IPS-18c (cell line): Measurements from ENCODE around the gene TRAF3.

Source experiments
- H3K4me3 ChIP-seq: 2 replicates; pipeline ENCODE4 v1.7.0; 2013; ENCODE audit warnings: low read depth, mild to moderate bottlenecking, low read length, moderate library complexity; ENCODE audit not compliant: insufficient read depth
- H3K9me3 ChIP-seq: one replicate; pipeline ENCODE4 v1.6.1; 2013; ENCODE audit warnings: mild to moderate bottlenecking, low read length, moderate library complexity; ENCODE audit not compliant: control insufficient read depth, insufficient read depth

TRAF3 gene

DNA sequence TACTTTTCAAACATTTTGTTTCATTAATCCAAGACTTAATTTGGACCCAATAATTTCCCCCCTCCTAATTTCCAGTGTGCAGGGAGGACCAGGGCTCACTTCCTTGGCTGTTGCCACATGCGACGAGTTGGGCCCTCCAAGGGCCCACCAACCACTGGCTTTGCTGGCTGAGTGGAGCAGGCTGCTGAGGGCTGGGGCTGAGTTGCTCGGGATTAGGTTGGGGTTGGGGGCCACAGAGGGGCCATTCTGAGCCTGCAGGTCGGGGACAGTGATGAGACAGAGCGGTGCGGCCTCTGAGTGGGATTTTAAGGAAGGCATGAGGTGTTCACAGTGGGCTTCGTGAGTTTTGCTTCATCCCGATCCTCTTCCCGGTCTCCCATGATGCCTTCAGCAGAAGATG lies 6.1 kb upstream of the TRAF3 start:
- no peak overlapping the region for H3K4me3 ChIP-seq
- H3K9me3 ChIP-seq = no peaks in the 10 kb centered on the region

DNA sequence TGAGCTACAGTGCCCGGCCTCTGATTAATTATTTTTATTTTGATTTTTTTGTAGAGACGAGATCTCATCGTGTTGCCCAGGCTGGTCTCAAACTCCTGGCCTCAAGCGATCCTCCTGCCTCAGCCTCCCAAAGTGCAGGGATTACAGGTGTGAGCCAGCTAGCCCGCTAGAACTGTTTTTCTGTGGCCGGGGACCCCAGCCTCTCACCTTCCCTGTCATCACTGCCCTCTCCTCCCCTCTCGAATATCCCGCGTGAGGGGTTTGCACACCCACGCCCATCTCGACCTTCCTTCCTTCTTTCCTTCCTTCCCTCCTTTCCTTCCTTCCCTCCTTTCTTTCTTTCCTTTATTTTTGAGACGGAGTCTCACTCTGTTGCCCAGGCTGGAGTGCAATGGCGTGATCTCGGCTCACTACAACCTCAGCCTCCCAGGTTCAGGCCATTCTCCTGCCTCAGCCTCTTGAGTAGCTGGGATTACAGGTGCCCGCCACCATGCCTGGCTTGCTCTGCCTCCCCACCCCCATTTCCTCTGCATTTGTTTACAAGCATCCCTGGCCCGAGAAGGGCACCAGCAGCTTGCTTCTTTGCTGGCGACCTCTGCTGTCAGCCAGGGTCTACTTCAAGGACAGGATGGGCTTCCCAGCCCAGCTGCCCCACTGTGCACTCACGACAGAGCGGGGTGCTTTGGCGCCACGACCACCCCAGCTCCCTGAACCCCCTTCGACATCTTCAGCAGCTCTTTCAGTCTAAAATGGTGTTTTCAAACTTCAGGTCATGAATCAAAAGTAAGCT lies 4.3 kb upstream of the TRAF3 start:
- Histone ChIP-seq H3K9me3 (no peaks in the 10 kb centered on the region), H3K4me3 (no peak overlapping the region)

DNA sequence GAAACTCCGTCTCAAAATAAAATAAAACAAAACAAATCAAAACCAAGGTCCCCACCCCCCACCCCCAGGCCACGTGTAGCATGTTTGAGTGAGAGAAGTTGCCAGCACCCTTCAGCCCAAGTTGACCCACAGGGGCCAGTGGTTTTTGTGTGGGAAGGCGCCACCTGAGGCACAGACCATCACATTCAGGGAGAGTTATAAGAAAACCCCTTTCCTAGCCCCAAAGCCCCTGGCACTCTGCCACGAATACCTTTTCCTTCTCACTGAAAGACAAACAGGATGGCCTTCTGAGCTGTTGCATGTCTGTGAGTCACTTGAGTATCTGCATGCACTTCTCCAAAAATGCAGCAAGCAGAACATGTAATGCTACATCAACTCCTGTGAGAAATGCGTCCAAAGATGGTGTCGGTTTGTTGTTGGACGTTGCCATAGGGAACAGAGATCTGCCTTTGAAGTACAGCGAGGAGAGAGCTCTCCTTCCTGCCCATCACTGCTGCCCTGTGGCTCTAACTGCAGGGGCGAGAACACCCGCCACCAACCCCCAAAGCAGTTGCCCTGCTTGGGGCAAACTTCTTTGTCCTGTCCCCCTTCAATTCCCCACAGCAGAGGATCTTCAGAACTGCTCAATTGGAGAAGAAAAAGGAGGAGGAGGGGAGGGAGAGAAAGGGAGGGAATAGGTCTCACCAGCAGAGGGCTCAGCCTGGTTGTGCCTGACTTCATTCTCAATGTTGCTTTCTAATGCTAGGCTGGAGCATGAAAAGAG lies 2.7 kb upstream of the TRAF3 start:
- Histone ChIP-seq H3K4me3 (no peak overlapping the region), H3K9me3 (no peaks in the 10 kb centered on the region)

DNA sequence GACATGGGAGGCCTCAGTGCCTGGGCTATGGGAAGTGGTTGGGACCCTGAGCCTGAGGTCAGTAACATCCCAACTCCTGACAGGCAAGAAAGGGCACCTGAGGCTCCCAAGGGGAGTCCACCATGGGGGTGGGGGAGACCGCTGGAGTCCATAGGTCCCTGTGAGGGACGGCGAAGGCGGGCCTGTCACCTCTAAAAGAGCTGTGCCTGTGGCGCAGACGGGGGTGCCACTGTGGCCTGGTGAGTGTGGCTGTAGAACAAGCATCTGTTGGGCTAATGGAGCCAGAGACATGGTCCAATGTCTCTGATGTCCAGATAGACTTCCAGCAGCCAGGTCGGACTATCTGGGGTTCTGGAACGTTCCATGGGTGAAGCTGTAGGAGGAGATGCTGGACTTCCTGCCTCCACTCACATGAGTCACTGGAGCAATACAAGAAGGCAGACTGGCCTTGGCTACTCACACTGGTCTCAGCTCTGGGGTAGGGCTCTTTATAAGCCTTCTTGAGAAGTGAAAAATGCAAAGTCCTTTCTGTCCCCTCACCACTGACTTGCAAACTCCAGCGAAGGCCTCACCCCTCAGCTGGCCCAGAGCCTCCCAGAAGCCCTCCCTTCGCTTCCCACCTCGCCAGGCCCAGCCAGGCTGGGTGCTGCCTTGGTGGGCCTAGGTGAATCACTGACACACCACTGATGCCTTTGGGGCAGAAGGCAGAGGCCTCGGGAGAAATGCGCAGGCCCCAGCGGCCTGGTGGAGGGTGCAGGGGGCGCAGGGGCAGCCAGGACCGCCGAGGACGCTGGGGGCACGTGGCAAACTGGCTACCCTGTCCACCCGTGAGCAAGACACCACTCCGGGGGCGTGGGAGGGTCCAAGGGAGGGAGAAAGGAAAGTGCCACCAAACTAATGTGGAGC lies 1.1 kb upstream of the TRAF3 start:
- no peaks in the 10 kb centered on the region for H3K9me3 ChIP-seq
- H3K4me3 ChIP-seq = no peak overlapping the region

DNA sequence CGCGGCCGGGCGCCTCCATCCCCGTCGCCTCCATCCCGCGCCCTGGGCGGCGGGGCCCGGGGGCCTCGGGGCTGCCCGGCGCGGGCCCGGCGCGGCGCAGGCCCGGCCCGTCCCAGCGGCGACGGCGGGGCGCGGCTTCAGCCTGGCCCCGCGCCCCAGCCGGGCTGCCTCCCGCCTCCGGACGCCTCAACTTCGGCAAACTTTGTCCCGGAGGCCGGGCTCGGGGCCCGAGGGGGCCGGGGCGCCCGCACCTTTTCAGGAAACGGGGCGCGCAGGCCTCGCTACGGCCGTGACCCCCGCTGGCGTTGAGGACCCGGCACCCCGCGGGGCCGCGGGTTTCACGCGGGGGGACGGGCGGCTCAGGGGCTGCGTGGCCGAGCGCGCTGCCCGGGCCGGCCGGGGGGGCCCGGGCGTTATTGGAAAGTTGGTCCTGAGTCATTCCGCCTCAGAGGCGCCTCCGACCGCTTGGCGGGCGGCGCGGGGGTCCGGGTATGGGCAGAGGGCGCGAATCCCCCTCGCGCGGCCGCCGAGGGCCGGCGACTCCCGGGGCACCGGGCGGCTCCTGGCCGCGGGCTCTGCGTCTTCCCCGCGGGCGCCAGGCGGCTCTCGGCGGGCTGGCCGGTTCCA lies 575 bp downstream of the TRAF3 start:
- Histone ChIP-seq H3K9me3 (no peaks in the 10 kb centered on the region), H3K4me3 (peak overlapping the region; percentile 71)

DNA sequence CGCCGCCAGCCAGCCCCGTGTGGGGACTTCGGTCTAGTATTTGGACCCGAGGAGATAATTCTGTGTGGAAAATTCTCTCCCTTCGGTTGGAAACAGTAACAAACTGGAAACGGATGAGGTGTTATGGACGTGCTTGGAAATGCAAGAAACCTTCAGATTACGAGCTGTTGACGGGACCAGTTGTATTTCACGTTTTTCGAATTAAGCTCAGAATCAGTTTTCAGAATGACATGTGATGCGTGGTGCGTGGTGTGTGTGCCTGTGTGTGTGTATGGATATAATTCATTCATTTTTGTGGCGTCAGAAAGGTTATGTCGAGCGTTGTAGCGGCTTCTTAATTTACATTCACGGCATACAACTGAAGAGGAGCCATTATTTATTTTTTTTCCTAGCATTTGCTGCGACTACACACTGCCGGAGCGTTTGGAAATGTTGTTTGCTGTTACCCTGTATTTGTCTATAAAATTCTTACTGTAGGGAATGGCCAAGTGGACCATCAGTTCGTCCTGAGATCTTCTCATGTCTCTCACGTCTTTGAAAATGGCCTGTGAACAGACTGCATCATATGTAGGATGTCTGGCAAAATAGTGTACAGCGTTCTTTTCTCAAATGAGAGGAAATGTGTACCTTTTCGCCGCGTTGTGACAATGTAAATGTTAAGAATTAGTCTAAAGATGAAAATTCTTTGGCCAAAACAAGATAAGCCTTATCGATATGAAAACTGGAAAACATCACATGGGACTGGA lies 1.3 kb downstream of the TRAF3 start:
- Histone ChIP-seq H3K4me3 (peak overlapping the region; percentile 71), H3K9me3 (no peaks in the 10 kb centered on the region)

DNA sequence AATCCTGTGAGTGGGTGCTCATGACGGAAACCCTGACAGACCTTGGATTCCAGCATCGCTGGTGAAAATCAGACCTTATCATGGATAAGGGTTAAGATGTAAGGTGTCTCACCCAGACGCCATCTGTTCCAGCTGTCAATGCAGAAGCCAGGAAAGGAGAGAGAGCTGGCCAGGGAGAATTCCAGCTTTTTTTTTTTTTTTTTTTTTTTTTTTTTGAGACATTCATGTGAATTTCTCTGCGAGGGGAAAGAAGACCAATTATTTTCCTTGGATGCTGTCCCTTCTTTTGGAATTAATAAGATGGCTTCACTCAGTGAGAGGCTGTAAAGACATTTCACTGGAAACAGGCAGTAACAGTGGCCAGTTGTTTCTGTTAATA lies 1.8 kb downstream of the TRAF3 start:
- Histone ChIP-seq H3K9me3 (no peaks in the 10 kb centered on the region), H3K4me3 (no peak overlapping the region)

DNA sequence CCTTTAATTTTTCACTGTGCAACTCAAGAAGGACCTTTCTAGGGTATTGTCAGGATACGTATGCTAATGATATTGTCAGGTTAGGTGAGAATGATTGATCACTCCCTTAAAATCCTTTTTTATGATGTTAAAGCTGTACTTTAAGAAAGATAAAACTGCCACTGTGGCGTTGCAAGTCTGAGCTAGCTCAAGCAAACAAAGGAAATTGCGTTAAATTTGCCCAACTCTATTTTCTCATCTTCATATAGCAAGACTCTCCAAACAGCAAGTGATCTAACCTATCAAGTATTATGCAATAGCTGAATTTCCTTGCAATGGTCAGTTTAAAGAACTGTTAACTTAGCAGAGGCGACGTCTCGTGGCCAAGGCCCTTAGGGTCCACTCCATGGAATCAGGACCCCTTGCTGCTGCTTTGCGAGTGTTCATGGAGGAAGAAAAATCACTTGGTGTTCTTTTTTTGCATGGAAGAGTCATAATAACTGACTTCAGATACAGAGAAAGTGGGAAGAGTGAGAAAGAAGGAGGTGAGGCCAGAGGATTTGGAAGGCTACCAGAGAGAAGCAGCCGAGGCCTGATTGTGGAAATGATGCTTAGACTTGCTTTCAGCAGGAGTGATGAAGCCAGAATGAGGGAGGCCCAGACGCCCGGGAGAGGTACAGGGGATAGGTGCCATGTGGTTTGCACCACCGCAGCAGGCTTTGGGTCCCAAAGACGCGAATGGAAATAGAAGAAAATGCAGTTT lies 2.5 kb downstream of the TRAF3 start:
- Histone ChIP-seq H3K4me3 (no peak overlapping the region), H3K9me3 (no peaks in the 10 kb centered on the region)

DNA sequence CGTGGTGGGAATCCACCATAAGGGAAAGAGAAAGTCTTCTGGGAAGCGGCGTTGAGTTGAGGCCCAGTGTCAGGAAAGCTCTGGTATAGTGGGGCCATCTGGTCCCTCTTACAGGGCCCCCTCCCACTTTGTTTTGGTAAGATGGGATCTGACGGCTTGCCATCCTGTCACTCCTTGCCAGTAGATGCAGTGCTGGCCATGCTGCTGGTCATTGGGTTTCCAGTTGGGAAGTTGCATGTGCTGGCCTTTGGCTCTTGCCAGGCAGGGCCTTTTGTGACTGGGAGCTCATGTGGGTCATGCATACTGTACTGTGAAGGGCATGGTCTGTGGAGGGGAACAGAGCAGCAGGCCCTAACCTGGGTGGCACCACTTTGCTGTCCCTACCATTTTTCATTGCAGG lies 3.8 kb downstream of the TRAF3 start:
- Histone ChIP-seq H3K4me3 (no peak overlapping the region), H3K9me3 (no peaks in the 10 kb centered on the region)

DNA sequence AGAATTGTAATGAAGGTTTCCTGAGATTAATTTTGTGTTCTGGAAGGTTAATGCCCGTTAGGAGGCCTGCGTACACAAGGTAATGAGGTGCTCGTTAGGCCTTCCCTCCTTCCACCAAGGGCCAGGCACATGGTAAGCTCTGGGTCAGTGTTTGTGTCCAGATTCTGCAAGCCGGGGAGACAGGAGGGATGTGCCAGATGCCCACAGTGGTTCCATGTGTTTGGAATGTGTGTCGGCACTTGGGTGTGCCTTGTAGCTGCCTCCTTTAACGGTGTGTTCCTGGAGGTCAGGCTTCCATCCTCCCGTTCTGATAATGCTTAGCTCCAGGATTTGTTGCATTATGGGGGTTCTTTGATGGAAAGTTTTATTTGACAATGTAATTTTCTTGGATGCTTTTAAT lies 5.7 kb downstream of the TRAF3 start:
- Histone ChIP-seq H3K4me3 (no peak overlapping the region), H3K9me3 (no peaks in the 10 kb centered on the region)

DNA sequence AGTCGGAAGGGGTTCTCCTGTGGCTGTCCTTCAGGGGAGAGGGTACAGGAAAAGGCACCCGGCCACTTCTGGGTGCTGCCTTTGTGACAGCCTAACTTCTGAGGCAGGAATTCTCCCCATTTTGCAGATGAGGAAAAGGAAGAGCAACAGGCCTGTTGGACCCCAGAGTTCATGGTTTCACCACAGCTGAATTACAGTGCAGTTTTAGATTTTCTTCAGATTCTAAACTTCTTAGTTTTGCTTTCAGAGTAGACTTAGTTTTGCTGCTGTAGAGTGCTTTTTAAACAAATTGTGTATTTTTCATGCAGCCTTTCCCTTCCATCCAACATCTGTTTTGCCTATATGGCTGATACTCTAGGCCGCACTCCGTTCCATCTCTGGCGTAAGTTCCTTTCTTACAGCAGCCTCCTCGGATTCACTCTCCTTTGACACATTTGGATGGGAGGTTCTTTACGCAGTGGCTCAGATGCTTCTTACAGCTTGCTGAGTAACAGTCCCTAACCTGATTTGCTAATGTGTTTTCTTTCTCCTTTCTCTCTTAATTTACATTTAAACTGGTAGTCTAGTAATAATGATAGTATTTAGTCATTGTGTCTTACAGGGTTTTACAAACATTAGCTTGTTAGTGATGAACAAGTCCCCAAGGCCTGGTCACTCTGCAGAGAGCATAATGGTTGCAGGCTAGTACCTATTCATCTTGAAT lies 7.8 kb downstream of the TRAF3 start:
- Histone ChIP-seq H3K9me3 (no peaks in the 10 kb centered on the region), H3K4me3 (no peak overlapping the region)

DNA sequence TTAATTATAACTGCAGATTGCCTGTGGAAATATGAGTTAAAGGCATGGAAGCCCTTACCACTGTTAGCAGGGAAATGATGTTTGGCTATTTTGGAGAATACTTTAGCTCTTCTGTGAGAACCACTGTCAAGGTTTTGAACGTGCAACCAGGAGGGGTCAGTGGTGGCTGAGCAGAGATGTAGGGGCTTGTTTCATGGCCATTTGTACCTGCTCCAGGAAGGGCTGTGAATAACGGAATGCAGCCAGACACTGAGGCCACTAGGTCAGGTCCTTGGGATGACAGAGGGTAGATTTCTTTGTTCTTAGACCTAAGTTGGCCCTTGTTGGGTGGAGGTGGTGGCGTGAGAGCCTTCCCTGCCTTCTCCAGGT lies 8.3 kb downstream of the TRAF3 start:
- no peaks in the 10 kb centered on the region for H3K9me3 ChIP-seq
- H3K4me3 ChIP-seq = no peak overlapping the region

DNA sequence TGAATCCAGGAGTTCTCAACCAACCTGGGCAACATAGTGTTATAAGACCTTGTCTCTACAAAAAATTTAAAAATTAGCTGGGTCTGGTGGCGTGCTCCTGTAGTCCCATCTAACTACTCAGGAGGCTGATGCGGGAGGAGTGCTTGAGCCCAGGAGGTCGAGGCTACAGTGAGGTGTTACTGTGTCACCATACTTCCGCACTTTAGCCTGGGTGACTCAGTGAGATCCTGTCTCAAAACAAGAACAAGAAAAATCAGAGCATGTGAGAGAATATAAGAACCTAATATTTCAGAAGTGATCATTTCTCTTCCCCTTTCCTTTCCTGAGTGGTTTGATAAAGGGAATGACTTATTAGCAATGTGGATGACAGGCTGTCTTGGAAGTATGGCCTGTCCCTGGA lies 9.5 kb downstream of the TRAF3 start:
- Histone ChIP-seq H3K4me3 (no peak overlapping the region), H3K9me3 (no peaks in the 10 kb centered on the region)

DNA sequence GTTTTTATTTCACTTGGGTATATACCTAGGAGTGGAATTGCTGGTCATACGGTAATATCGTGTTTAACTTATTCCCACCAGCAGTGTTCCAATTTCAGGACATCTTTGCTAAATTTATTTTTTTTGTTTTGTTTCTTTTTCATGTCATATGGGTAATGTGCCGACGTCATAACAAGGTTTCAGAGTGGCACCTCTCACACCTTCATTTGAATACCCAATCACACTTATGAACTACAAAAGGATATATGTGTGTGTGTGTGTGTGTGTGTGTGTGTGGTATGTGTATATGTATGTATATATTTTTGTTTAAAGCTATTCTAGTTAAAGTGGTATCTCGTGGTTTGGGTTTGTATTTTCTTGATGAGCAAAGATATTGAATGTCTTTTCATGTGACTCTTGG lies 12.1 kb downstream of the TRAF3 start:
- no peaks in the 10 kb centered on the region for H3K9me3 ChIP-seq
- no peak overlapping the region for H3K4me3 ChIP-seq

DNA sequence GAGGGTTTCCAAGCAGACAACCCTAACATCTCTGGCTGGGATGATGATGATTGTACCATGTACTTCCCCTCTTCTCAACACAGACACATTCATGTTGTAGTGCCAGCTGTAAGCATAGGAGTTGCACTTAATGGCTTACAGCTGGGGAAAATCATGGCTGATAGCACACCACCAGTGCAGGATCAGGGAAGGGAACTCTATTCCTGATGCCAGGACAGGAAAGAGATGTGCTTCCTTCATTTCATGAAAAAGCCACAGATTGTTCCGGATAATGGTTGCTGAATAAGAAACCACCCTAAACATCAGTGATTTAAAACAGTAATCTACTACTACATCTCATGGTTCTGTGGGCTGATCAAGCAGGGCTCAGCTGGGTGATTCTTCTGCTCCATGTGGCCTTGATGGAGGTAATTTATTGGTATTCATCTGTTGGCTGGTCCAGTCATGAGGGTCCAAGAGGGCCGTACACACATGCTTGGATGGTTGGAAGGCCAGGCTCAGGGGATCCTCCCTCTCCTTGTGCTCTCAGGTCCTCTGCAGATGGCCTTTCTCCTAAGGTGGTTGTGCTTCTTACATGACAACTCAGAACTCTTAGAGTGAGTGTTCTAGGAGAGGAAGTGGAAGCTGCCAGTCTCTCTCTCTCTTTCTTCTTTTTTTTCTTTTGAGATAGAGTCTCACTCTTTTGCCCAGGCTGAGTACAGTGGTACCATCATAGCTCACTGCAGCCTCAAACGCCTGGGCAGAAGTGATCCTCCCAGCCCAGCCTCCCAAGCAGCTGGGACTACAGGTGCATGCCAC lies 16.5 kb downstream of the TRAF3 start:
- H3K9me3 ChIP-seq = no peaks in the 10 kb centered on the region
- no peak overlapping the region for H3K4me3 ChIP-seq
